ENCODE results near the gene ACADM. TPM values are rescaled to one million over a fixed set of nuclear protein-coding genes. Genes with fewer than 3 reads are reported as not detected.
"Not testable (repeated sequence)": the region's sequence is repeated elsewhere in the genome, so short reads cannot be mapped to it uniquely, and the experiment has no call there.

Gene ACADM
- polyA plus RNA-seq (ENCODE audit: insufficient read length in 3 of 3), result 100 to 1,000 TPM; 133 to 150 (median 137) TPM

DNA sequence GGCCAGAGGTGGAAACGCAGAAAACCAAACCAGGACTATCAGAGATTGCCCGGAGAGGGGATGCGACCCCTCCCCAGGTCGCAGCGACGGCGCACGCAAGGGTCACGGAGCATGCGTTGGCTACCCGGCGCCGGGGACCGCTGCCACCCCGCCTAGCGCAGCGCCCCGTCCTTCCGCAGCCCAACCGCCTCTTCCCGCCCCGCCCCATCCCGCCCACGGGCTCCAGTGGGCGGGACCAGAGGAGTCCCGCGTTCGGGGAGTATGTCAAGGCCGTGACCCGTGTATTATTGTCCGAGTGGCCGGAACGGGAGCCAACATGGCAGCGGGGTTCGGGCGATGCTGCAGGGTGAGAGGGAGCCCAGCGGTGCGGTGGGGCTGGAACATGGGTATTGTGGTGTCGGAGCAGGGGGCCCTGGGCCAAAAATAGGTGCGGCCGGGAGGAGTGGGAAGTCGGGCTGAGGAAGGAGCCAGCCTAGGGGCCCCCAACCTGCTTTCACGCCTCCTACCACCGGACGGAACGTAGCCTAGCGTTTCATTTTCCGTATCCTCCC is at the start of gene ACADM:
ACADM (plus strand) TSS at position 238 of the 551 bp plus-strand sequence; CDS start at position 317, 79 bp downstream.
- peak; percentile 60 to 78 (median 69) for DNase-seq (ENCODE audit: low read depth in 3 of 3, low spot score in 2 of 3)

DNA sequence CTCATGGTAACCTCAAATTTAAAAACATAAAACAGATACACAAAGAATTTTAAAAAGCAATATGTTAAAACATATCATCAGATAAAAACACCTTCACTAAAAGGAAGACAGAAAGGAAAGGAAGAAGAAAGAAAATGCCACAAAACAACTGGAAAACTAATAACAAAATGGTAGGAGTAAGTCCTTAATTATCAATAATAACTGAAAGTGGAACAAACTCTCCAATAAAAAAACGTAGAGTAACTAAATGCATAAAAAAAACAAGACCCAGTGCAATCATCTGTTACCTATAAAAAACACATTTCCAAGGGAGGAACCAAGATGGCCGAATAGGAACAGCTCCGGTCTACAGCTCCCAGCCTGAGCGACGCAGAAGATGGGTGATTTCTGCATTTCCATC is 47.1 kb upstream of the ACADM start:
- DNase-seq (ENCODE audit: low read depth in 3 of 3, low spot score in 2 of 3), result no peak

DNA sequence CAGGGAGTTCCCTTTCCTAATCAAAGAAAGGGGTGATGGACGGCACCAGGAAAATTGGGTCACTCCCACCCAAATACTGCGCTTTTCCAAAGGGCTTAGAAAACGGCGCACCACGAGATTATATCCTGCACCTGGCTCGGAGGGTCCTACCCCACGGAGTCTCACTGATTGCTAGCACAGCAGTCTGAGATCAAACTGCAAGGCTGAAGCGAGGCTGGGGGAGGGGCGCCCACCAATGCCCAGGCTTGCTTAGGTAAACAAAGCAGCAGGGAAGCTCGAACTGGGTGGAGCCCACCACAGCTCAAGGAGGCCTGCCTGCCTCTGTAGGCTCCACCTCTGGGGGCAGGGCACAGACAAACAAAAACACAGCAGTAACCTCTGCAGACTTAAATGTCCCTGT is 46.5 kb upstream of the ACADM start:
- not testable (repeated sequence) for DNase-seq (ENCODE audit: low read depth in 3 of 3, low spot score in 2 of 3)

DNA sequence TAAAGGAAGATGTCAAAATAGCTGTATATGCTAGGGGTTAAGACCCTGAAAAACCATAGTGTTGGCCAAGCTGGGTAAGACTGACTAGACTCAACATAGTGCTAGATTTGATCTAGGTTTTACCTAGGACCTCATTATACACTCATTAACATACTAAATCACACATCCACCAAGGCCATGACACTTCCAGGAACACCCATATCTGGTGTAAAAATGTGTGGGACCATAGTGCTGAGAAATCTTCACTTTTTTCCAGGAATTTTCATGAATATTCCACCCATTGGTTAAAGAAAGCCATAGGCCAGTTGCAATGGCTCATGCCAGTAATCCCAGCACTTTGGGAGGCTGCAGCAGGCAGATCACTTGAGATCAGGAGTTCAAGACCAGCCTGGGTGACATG is 34.0 kb upstream of the ACADM start:
- no peak for DNase-seq (ENCODE audit: low read depth in 3 of 3, low spot score in 2 of 3)

DNA sequence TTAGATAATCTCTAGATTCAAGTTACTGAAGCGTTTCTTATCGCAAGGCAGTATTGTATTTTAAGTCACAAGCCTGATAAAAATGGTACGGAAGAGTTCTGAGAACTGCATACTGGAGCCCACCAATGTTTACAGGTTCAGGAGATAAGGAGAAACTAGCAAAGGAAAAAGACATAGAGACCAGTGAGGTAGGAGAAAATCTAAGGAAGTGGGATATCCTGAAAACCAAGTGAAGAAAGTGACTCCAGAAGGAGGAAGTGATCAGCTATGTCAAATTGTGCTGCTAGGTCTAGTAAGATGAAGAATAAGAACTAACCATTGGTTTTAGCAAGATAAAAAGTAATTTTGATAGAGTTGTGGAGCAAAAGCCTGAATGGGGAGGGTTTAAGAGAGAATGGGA is 31.0 kb upstream of the ACADM start:
- DNase-seq (ENCODE audit: low read depth in 3 of 3, low spot score in 2 of 3), result no peak

DNA sequence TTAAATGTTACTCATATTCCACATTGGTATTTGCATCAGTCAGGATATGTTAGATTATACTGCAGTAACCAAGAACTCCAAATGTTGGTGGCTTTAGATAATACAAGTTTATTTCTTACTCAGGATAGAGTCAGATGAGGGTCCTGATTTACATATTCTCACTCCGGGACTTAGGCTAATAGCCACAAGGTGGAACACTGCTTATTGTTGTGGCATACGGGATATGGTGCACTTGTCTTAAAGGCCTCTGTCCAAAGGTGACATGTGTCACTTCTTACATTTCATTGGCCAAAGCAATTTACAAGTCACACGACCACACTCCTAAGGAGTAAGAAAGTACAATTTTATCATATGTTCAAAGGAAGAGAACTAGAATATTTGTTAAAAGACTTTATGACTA is 28.5 kb upstream of the ACADM start:
- no peak for DNase-seq (ENCODE audit: low read depth in 3 of 3, low spot score in 2 of 3)

DNA sequence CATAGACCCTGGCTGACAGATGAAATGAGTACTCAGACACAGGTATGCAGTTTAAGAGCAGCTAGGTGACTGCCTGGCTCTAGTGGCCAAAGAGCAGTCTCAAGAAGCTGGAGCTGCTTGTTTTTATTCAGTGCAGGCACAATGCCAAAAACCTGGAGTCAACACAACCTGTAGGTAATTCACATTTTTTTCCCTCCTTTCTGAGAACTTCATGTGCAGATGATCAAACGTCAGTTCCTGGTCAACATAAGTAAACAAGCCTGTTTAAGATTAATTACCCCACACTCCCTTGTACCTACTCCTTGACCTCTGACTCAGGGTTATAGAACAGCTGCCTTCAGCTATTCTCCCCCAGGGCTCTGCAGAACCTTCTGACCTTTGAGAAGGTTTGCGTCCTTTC is 17.3 kb upstream of the ACADM start:
- no peak for DNase-seq (ENCODE audit: low read depth in 3 of 3, low spot score in 2 of 3)

DNA sequence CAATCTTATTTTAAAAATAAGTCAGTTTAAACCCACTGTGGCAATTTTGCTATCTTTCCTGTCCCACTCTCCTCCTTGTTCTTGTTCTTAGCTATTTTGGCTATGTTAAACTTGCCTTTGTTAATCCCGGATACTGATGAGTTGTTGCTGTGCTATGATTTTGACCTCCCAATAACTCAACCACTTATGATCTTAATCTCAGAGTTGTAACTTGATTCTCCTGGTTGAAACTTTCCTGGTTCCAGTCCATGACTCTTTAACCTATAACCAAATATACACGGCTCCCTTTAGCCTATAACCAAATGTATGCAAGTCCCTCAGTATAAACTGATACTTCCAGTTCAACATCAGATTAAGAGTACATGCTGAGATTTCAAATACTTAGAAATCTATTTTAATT is 15.6 kb upstream of the ACADM start:
- DNase-seq (ENCODE audit: low read depth in 3 of 3, low spot score in 2 of 3), result no peak

DNA sequence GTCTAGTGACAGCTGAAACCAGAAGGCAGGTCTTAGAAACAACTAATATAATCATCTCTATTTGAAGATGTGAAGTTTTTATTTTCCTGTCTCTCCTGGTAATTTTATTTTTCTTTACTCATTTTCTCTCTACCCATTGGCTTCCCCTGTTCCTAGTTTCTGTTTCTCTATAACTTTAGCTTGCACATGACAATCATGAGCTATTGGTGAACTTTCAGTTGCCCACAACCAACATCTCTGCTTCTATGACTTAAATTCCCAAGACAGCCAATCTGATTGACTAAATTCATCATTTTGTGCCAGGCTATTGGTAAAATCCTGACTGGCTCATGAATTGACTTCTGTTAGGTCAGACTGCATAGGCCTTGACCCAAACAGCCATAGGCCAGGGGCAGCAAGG is 13.7 kb upstream of the ACADM start:
- DNase-seq (ENCODE audit: low read depth in 3 of 3, low spot score in 2 of 3), result no peak

DNA sequence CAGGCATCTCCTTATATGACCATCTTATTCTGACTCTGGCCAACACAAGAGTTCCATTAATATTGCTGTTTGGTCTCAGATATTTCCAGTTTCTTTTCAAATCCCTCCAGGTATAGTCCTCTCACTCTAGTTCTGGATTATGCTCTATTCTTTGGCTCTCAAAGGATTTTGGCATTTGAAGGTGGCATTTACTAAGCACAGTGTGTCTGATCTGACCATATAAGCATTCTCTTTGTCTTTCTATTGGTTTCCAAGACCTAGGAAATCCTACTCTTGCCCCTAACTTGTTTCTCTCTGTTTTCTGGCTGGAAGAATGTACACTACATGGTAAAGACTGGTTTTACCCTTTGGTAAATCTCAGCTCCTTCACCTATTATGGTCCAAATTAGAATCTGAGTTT is 12.7 kb upstream of the ACADM start:
- DNase-seq (ENCODE audit: low read depth in 3 of 3, low spot score in 2 of 3), result no peak

DNA sequence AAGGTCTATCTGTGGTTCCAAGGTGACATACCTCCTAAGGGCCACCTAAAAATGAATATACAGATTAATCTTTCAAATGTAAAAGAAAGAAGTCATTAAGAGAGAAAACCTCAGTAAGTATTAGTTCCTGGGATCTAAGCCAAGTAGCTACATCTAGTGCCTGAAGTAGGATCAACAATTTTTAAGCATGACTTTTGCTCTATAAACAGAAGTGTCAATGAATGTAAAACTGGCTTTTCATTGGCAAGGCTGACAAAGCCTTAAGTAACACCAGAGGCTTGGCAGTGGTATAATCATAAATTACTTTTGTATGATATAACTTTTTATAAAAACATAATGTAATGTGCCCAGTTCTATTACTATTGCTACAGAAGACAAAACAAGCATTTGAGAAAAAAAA is 12.2 kb upstream of the ACADM start:
- DNase-seq (ENCODE audit: low read depth in 3 of 3, low spot score in 2 of 3), result no peak

DNA sequence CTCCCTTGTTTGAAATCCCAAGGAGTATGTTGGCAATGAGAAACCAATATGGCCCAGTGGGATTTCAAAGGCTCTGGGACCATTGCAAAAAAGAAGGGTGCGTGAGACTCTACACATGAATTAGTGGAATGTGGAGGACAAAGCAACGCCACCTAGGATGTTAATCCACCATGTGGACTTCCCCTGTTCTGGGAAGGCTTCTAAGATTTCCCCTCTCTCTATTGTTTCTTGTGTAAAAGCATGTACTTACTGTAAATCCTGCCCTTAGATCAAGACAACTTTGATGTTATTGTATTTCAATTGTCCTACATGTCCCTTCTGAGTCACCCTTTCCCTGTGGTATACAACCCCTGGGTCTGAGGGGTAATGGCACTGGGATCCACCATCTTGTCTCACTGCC is 4.7 kb upstream of the ACADM start:
- DNase-seq (ENCODE audit: low read depth in 3 of 3, low spot score in 2 of 3), result no peak

DNA sequence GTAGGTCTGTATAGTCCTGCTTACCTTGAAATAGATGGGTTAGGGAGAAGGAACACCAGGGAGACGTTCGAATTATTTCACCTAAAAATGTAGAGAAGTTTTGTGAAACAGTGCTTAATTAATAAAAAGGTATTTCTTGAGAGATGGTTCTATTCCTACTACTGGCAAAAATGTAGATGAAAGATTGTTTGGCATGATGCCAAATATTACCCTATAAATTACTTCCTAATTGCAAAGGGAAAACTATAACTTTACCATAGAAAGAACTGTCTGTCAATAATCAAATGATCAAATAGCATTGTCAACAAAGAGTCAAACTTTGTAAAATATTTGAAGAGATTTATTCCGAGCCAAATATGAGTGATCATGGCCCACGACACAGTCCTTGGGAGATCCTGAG is 4.2 kb upstream of the ACADM start:
- DNase-seq (ENCODE audit: low read depth in 3 of 3, low spot score in 2 of 3), result no peak

DNA sequence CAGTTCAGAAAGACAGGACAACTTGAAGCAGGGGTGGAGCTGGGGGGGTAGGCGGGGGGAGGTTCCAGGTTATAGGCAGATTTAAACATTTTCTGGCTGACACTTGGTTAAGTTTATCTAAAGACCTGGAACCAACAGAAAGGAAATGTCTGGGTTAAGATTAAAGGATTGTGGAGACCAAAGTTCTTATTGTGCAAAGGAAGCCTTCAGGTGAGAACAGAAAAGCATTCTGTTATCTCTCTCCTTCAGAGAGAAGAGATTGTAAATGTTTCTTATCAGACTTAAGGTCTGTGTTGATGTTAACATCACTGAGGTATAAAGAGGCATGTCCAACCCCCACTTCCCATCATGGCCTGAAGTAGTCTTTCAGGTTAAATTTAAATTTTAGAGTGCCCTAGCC is 3.7 kb upstream of the ACADM start:
- DNase-seq (ENCODE audit: low read depth in 3 of 3, low spot score in 2 of 3), result no peak

DNA sequence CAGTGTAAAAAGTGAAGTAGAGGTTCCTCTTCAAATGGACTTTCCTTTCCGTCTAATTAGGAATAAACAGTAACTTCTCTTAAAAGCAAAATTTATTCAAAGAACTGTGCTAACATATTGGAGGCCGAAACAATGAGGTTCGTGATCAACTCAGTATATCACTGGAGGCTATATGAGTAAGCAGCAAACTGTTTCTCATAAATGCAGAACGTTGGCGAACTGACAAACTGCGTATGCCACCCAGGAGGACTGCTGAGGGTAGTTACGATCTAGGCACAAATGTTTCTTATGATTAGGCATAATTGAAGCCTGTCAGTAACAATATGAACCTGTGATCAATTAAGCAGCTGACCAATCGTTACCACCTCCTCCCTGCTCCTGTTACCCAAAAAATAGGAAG is 2.3 kb upstream of the ACADM start:
- DNase-seq (ENCODE audit: low read depth in 3 of 3, low spot score in 2 of 3), result not testable (repeated sequence)

DNA sequence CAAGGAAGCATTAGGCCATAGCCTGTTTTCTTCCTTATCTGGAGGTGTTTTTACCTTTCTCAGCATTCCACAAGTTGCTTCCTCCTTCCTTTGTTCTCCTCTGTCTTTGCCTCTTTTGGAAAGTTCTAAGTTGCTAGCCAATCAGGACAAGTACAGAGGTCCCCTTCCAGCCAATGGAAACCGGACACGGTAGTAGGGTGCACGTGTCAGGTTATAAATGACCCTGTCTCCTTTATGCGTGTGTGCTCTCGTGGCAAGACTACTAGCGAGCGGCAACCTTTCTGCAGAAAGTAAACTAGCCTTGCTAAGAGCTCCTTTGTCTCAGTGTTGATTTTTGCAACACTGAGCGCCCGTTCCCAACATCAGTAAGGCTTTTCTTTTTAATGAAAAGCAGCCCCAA is 1.5 kb upstream of the ACADM start:
- no peak for DNase-seq (ENCODE audit: low read depth in 3 of 3, low spot score in 2 of 3)

DNA sequence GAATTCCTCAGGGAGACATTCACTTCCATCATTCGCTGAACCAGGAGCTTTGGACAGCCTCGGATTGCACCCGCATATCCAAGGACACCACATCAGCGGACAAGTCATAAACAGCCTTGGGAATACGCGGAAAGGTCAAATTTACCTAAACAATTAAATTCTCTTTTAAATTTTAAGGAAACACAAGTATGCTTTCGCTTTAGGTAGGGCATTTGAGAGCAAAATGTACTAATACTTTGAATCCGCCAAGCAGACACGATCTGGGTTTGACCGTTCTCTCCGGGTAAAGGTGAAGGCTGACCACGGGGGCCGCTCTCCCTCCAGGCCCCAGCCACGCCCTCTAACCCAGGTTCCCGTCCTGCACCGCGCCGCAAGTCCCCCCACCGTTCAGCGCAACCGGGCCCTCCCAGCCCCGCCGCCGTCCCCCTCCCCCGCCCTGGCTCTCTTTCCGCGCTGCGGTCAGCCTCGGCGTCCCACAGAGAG is 479 bp upstream of the ACADM start:
- peak; percentile 52 to 67 (median 65) for DNase-seq (ENCODE audit: low read depth in 3 of 3, low spot score in 2 of 3)

DNA sequence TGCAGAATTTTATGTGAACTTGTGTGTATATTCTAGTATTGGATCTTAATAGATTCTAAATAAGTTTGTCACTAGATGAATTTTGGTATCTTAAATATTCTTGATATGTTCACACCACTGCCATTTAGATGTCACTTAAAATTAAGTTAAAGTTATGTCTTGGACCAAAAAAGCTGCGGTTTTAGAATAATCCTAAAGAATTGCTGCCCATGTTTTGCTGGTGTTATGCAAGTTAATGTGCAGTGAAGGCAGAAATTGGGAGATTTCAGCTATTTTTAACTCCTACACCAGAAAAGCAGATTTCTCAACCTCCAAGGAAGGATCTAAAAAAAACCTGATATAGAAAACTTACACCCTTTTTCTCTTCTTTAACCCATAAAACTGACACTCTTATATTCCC is 757 bp downstream of the ACADM start:
- DNase-seq (ENCODE audit: low read depth in 3 of 3, low spot score in 2 of 3), result peak in 2 of 3 donors; percentile 2 to 3

DNA sequence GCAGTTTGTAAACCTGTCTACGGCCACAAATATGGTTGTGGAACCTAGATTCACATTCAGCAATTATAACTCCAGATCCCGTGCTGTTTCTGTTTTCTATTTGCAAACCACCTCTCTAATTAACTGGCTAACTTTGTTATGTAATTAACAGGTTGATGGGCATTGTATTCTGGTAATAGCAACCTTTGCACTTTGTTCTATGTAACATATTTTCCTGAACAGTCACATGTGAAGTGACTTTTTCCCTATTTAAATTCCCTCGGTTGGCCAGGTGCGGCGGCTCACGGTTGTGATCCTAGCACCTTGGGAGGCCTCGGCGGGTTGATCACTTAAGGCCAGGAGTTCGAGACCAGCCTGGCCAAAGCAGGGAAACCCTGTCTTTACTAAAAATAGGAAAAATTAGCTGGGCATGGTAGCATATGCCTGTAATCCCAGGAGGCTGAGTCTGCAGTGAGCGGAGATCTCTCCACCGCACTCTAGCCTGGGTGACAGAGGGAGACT is 1.4 kb downstream of the ACADM start:
- DNase-seq (ENCODE audit: low read depth in 3 of 3, low spot score in 2 of 3), result no peak

DNA sequence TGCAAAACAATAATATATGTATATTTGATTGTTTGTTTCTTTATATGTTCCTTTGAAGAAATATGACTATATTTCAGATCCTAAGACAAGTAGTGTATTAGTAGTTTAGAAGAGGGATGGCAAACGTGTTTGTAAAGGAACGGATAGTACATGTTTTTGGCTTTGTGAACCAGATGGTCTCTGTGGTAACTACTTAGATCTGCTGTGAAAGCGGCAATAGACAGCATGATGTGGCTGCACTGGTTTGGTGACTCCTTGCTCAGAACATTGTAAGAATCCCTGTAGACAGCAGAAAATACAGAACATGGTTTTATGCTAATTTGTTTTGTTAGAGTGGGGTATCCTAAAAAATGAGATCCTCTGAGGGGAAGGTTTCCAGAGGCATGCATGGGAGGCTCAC is 3.1 kb downstream of the ACADM start:
- DNase-seq (ENCODE audit: low read depth in 3 of 3, low spot score in 2 of 3), result no peak

DNA sequence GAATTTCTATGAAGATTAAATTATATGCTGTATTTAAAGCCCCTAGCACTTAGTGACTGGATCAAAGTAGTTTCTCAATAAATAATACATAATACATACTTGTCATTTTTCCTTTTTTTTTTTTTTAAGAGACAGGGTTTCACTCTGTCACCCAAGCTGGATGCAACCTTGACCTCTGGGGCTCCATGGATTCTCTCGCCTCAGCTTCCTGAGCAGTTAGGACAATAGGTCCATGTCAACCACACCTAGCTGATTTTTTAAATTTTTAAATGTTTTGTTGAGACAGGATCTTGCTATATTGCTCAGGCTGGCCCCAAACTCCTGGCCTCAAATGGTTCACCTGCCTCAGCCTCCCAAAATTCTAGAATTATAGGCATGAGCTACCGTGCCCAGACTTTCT is 5.9 kb downstream of the ACADM start:
- no peak for DNase-seq (ENCODE audit: low read depth in 3 of 3, low spot score in 2 of 3)

DNA sequence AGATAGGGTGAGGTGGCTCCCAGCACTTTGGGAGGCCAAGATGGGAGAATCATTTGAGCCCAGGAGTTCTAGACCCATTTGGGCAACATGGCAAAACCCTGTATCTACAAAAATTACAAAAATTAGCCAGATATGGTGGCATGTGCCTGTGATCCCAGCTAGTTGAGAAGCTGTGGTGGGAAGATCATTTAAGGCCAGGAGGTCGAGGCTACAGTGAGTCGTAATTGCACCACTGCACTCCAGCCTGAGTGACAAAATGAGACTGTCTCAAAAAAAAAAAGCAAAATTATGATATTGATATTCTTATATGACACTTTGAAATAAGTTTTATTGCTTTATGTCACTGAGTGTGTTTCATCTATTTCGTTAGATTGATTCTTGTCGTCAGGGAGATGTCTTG is 7.4 kb downstream of the ACADM start:
- DNase-seq (ENCODE audit: low read depth in 3 of 3, low spot score in 2 of 3), result no peak

DNA sequence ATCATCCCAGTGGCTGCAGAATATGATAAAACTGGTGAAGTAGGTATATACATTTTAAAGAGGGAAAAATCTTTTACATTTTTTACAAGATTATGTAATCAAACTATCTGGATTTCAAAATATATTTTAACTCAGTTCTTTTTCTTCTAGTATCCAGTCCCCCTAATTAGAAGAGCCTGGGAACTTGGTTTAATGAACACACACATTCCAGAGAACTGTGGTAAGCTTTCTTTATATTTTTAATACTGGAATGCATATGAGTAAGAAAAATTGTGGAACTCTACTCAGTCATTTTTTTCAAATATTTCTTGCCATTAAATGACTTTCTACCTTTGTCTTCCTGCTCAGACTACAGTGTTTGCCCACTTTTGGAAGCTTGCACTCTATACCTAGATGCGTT is 8.2 kb downstream of the ACADM start:
- DNase-seq (ENCODE audit: low read depth in 3 of 3, low spot score in 2 of 3), result no peak

Measured in right renal cortex interstitium (tissue), 3 donors.